GM21526 (cell line): Measurements from ENCODE around the gene MYO1E.

Experiments used
- ATAC-seq: cut with Tn5 transposase; IDR thresholded peaks from one replicate; pipeline ENCODE4 v1.9.1; 2021; ENCODE audit warnings: moderate library complexity; ENCODE audit not compliant: unreplicated experiment, low FRiP score

The MYO1E gene

DNA sequence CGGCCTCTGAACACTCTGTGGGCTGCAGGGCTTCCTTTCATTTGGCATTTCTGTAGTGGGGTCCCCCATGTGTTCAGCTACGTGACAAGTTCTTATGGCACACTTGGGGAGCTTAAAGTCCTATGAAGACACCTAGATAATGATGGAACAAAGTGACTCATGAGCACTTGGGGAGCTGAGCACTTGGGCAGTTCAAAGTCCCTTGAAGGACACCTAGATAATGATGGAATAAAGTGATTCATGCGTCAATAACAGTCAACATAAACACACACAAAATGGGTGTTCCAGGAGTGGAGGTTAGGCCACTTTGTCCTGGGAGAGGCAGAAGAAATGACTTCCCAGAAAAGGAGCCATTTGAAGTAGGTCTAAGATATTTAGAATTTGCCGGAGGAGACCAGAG, 99.4 kb downstream of the MYO1E start:
- ATAC-seq = no peak

DNA sequence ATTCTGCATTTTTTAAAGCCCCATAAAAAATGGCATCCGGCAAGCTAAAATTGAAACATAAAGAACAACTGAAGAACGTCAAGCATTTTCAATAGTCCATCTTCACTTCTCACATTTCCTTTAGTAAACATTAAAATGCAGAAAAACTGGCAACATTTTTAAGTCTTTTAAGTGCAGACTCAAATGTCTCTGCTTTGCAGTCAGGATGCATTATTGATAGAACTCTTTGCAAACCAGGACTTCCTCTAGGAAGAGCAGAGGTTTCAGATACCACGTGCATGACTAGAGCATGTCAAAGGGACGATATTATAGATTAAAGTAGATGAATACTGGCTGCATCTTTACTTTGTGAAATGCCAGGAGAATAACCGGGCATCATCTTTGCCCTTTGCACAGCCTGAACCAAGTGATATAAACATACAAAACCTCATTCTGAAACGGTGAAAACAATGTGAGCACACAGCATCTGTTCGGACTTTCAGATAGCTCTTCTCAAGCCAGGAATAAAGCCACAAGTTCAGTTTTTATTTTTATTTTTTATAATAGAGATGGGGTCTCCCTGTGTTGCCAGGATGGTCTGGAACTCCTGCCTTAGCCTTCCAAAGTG, 101.0 kb downstream of the MYO1E start:
- ATAC-seq = no peak

DNA sequence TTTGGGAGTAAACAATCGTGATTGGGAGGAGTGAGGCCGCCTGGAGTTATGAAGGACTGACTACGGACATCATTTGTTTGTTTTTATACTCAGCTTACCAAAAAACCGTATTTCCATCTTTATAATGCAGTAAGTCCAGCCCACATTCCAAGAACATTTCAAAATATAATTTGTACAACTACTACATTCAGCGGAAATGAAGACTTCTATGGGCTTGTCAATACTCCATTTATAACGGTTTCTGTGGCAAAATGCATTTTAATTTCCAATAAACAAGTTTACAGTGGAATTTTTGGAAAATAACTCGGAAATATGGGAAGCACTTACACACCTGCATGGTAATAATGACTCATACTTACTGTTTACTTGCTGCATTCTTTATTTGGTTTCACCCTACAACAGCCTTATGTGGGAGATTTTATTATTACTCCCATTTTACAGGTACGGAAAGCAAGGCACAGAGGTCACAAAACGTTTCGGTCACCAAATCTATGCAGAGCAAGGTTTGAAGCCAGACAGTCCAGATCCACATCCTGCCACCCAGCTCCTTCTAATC, 103.7 kb downstream of the MYO1E start:
- no peak for ATAC-seq

DNA sequence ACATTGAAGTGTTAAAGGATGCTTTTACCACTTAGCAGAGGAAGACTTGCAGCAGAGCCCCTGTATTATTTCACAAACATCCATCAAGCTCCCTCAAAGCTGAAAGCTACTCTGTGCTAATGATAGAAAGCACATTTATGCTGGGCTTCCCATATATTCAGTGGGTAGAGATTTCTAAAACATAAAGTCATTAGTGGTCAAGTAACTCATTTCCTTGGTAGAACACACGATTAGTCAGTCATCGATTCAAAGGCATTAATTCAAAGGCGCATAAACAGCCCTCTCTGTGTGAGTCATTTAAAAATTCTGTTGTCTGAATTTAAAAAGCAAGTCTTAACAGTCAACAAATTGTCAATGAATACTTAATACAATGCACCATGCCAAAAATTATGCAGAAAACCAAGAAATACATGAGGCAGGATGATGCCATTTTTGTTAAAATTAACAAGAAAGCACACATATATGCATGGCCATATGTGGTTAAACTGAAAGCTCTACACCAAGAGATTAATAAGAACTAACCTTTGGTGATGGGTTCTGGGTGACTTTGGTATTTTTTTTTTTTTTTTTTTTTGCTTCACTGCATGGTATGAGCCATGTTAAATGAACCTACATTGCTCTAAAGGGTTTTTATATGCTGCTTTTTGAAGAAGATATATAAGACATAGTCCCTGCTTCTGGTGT, 104.4 kb downstream of the MYO1E start:
- no peak for ATAC-seq

DNA sequence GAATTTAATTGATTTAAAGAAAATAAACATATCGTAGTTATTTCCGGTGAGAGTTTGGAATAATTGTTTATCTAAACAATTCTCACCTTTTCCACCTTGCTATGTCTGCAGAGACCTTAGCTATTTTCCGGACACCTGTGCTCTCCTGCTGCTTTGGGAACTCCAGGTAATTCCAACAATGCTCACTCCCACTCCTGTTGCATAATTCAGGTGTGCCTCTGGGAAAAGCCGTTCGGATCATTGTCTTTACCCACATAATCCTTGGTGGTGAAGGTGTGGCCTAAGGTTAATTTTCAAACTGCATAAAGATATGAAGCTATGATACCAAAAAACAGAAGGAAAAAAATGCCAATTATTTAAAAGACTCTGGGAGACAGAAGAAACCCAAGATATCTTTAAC, 106.6 kb downstream of the MYO1E start:
- no peak for ATAC-seq

DNA sequence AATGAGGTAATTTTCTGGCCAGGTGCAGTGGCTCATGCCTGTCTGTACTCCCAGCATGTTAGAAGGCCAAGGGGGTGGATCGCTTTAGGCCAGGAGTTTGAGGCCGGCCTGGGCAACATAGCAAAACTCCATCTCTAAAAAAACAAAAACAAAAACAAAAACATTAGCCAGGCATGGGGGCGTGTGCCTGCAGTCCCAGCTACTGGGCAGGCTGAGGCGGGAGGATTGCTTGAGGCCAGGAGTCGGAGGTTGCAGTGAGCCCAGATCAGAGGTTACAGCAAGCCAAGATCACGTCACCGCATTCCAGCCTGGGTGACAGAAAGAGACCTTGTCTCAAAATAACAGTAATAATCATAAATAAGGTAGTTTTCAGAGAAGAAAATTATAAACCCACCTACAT, 110.4 kb downstream of the MYO1E start:
- no peak for ATAC-seq

DNA sequence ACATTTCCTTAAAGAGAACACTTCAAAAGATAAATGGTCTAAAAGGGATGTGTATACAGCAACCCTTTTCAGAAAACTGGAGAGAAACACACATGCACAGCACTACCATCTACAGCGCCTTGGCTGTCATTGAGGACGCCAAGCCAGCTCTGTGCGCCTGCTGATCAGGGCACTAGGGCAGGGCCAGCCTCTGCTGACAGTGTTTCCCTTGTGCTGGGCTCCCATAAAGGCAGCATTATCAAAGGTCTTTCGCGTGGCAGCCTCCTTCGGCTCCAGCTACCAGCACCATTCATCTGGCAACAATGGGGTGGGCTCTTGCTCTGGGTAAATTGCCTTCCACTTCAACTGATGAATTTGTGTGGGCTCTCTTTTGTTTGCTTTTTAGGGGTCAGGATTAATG, 112.6 kb downstream of the MYO1E start:
- ATAC-seq = no peak

DNA sequence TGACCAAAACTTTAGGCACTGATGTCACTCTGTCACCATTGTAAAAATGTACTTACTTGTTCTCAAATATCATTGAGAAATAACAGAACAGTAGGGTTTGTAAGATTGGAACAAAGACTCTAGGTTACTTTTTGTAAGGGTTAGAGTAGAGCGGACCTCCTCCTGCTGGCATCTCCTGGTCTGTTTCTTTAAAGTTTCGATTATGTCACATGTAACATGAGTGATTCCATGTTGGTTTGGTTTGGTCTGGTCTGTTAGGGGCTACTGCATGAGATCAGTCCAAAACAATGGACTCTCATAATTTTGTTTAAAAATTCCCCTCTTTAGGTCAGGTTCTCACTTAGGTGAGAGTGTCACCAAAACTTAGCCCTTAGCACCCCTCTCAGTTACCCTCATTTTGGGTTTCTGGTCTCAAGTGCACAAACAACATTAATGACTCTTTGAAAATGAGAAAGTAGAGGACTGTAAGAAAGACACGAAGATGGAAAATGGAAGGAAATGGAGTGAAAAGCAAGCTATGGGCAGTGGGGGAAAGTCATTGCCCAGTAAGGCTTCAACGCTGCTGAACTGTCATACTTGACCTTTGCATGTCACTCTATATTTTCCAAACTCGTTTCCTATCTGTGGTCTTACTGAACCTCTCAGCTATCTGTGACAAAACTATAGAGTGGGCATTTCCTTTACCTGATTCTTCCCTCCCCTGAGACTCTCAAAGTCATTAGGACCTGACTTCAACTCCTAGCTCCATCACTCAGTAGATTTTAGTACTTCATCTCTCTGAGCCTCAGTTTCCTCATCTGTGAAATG, 113.3 kb downstream of the MYO1E start:
- no peak for ATAC-seq

DNA sequence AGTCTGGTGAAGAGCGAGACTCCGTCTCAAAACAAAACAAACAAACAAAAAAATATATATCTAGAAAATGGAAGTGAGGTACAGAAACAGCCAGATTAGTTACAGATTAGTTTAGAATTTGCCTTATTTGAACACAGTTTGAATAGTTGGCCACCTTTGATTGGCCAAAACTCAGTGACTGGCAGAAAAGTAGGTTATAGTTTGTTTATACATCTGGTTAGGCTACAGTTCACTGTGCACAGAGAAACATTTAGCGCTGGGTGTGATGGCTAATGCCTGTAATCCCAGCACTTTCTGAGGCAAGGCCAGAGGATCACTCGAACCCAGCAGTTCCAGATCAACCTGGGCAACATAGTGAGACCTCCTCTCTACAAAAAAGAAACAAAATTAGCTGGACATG, 114.4 kb downstream of the MYO1E start:
- no peak for ATAC-seq

DNA sequence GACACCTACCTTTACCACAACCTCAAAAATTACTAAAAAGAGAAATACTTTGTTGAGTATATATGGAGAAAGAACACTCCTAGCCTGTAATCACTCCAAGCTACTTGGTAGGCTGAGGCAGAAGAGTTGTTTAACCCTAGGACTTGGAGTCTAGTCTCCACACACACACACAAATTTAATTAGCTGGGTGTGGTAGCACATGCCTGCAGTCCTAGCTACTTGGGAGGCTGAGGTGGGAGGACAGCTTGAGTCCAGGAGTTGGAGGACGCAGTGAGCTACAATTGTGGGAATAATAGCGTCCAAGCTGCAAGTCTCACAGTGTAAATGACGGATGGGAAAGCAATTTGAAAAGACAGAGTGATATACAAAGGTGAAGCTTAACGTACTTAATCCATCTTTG, 115.5 kb downstream of the MYO1E start:
- ATAC-seq = no peak

DNA sequence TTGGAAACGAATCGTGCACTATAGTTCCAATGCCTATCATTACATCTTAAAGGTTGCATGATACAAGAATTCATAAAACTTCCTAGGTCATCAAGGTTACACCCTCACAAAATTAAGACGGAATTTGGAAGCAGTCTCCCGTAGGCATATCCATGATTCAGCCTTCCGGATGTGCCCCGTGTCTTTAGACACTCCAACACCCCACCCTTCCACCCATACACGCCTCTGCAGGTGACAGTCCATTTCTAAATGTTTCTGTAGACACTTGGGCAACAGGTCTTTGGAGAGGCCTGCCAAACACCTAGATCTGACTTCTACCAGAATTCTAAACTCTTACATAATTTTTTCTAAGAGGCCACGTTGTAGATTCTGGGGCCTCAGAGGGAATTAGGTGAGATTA, 116.2 kb downstream of the MYO1E start:
- ATAC-seq = no peak

DNA sequence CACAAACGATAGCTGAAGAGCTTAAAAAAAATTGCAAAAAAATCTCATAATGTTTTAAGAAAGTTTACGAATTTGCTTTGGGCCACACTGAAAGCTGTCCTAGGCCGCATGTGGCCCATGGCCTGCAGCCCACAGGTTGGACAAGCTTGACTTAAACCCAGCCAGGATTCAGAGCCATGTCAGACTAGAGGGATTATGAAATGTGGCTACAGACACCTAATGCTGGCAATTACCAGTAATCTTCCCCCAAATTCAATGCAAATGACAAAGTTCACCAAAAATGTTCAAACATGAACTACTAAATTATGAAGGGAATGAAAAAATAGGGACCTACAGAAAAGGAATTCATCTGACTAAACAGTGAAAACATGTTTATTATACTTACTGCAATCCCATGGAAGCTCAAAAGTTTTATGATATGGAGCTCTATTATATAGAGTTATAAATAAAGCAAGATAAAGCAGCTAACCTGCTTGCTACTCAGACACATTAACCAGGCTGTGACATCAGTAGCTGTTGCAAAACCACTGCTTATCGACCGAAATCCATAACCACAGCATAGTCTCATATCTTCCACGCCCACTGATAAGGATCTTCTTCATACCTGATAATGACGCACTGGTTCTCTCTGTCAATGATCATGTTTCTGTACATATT, 116.9 kb downstream of the MYO1E start:
- no peak for ATAC-seq

DNA sequence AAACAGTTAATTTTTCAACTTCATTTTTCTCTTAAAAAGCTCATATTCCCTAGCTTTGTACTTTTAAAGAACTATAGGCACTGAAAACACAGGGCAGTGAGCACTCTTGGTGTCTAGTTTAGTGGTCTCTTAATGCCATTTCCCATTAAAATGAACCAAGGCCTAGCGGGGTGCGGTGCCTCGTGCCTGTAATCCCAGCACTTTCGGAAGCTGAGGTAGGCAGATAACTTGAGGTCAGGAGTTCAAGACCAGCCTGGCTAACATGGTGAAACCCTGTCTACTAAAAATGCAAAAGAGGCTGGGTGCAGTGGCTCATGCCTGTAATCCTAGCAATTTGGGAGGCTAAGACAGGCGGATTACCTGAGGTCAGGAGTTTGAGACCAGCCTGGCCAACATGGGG, 120.5 kb downstream of the MYO1E start:
- no peak for ATAC-seq

DNA sequence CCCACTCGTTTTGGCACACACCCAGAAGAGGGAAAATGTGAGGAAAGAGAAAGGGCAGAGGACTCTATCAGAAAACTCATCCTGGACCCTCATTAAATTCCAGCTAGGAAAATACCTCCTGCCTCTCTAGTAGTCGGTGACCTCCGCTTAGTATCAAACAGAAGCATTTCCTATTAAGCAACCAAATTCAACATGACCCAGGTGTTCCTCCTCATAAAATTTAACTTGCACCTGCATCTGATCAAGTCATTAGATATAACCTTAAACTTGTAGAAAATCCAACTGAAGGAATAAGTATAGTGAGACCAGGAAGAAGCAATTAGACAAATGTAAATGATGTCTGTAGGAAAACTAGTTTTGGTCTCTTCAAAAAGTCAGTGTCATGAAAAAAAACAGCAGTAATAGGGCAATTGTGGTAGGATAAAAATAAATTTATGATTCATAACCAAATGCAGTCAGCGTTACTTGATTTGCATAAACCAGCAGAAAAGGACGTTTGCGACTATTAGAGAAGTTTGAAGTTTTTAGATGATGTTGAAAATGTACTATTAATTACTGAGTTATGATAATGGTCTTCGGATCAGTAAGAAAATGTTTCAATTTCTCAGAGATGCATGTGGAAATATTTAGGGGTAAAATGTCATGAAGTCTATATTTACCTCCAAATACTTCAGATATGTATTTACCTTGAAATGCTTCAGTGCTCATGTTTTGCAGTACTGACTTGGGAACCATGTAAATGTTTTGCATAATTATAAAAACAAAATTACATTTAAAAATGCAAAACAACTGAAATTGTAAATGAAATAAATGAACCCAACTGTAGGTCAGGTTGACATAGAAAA, 121.4 kb downstream of the MYO1E start:
- ATAC-seq = no peak

DNA sequence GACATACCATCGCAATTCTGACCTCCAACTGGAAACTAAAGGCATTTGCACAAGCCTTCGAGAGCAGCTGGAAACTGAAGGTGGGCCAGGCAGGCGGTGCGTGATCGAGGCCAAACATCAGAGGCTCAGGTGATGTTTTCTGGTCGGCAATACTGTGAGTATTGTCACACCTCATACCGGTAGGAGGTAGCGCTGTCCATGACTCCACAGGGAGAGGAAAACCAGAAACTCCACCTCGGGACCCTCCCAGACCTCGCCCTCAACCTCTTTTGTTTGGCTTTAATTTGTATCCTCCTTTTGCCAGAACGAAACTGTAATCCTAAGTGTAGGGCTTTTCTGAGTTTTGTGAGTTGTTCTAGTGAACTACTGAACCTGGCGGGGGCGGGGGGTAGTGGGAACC, 122.4 kb downstream of the MYO1E start:
- ATAC-seq = no peak

DNA sequence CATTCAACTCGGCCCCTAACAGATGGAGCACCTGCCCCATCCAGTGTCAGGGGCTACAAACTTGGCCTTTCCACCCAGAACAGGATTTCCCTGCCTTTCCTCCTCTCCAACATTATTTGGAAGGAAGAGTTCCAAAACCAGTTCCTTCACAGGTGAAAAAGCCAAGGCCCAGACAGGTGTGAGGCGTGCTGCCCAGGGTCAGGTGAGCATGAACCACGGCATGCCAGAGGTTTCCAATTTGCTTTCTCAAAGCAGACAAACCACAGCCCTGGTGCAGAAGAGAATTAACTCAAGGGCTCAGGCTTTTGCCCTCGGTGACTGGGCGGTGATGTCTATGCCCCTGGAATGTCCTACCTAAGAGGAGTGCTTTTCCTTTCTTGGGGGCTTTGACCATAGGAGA, 122.9 kb downstream of the MYO1E start:
- ATAC-seq = no peak

DNA sequence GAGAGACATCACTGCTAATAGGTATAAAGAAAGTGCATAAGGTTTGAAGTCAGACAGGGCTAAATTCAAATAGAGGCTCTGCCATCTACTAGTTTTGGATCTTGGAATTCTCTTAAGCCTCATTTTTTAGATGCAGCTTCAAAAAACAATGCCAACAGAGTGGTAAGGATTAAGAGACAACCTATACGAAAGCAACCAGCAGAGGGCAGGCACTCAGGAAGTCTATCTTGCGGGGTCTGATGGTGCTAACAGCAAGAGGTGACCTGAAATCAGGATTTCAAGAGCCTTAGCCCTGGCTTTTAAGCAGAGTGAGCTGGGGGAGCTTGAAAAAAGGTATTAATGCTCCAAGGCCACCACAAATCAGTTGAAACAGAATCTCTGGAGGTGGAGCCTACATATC, 125.3 kb downstream of the MYO1E start:
- no peak for ATAC-seq

DNA sequence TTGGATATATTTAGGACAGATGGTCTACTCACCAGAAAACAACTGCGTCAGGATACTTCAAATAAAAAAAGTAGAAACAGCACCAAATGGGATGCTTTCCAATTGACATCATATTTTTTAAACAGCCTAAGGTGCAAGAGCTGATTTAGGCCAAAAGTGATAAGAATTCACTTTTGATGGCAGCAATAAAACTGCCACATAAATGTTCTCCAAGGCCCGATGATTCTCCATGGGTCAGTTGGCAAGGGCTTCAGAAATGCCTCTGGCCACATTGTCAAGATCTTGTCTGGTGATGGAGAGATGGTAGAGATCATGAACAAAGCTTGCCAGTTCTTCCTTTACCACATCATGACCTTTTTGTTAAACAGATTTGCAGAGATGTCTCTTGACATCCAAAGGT, 127.1 kb downstream of the MYO1E start:
- no peak for ATAC-seq

DNA sequence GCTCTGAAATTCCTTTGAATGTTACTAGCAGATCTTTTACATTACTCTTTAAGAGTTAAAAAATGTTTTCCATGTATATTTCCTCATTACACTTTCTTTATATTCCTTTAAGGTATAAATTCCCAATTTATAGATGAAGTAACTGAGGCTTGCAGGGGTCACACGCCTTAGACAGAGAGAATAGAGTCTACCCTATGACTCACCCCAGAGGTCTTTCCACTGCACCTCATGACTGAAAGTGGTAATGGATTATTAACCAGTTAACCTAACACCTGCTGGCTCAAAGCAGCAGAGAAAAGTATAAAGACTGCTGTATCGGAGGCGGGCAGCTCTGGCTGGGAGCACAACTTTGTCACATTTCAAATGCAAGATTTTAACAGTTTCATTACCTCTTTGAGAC, 128.3 kb downstream of the MYO1E start:
- peak; percentile 63 for ATAC-seq

DNA sequence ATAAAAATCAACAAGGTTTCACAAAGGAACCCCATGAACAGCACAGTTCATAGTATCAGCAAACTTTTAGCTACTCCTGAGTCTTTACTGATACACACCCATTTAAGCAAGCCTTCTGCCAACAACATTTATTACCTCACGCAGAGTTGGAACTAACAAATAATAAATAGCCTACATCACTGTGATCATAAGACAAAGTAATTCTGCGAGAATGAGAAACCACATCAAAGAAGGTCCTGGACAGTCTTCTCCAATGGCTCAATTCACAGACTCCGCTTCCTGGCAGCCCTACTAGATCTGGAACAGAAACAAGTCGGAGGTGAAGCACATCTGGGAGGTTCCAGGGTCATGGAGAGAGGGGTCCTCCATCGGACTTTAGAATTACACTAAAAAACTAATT, 129.0 kb downstream of the MYO1E start:
- no peak for ATAC-seq
